Neural cell (in vitro differentiated cells): ENCODE data around the gene HDAC3.

Experiments
- CTCF ChIP-seq: fragments of 450-650 bp; IDR thresholded peaks from 2 replicates; pipeline ENCODE4 v1.5.1; 2014; ENCODE audit warnings: antibody characterized with exemption, mild to moderate bottlenecking, moderate library complexity; ENCODE audit not compliant: poor library complexity, severe bottlenecking
- EP300 ChIP-seq: fragments of 450-650 bp; conservative IDR thresholded peaks from 2 replicates; pipeline ENCODE4 v1.6.1; 2014; ENCODE audit warnings: antibody characterized with exemption, mild to moderate bottlenecking, moderate library complexity; ENCODE audit not compliant: poor library complexity, severe bottlenecking
- EZH2 ChIP-seq: fragments of 200-600, 300-800 bp; shearing (Covaris generic), sonication (generic); IDR thresholded peaks from 2 replicates; pipeline ENCODE4 v1.6.1; 2014; ENCODE audit warnings: antibody characterized with exemption, low read length, borderline replicate concordance, mild to moderate bottlenecking; ENCODE audit not compliant: insufficient read depth, poor library complexity, severe bottlenecking
- POLR2AphosphoS5 ChIP-seq: IDR thresholded peaks from 2 replicates; pipeline ENCODE4 v1.6.1; 2012
- RAD21 ChIP-seq: fragments of 450-650 bp; conservative IDR thresholded peaks from 2 replicates; pipeline ENCODE4 v1.6.1; 2014; ENCODE audit warnings: antibody characterized with exemption, mild to moderate bottlenecking, moderate library complexity
- SMC3 ChIP-seq: fragments of 450-650 bp; conservative IDR thresholded peaks from 2 replicates; pipeline ENCODE4 v1.6.1; 2014; ENCODE audit warnings: antibody characterized with exemption, mild to moderate bottlenecking, moderate library complexity; ENCODE audit not compliant: poor library complexity
- TAF1 ChIP-seq: IDR thresholded peaks from 2 replicates; pipeline ENCODE4 v1.6.1; 2012; ENCODE audit warnings: low read depth

- TF ChIP-seq CTCF: no peak
- TF ChIP-seq EZH2: no peak
- no peak for TF ChIP-seq EP300
- TF ChIP-seq RAD21: no peak
- TF ChIP-seq POLR2AphosphoS5: no peak
- no peak for TF ChIP-seq SMC3
- no peak for TF ChIP-seq TAF1
Observed at GRCh38 chr5:141647851-141648250, 11.2 kb upstream of the HDAC3 start.
